Fibroblast of skin of left biceps (primary cell): Measurements from ENCODE around the gene CRYBA1.
A peak's percentile ranks its signal among the peaks of the same experiment; 100 is the strongest.

Experiments
- DNase-seq, 2 experiments: peaks; one replicate each; pipeline ENCODE4 v3.0.0-alpha.2; 2013; ENCODE audit warnings: low read depth in 2 of 2

CRYBA1 gene

DNA sequence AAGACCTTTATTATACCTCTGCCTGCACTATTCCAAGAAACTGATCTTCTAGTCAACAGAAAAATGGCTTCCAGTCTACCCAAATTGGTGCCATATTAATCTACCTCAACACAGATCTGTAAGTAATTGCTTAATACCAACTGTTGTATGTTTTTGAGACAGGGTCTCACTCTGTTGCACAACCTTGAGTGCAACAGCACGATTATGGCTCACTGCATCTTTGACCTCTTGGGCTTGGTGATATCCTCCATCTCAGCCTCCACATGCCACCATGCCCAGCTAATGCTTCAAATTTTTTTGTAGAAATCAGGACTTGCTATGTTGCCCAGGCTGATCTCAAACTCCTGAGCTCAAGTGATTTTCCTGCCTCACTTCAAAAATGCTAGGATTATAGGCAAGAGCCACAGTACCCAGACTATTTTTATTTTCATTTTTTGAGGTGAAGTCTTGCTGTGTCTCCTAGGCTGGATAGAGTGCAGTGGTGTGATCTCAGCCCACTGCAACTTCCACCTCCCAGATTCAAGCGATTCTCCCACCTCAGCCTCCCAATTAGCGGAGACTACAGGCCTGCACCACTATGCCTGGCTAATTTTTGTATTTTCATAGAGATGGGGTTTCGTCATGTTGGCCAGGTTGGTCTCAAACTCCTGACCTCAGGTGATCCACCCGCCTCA is 32.9 kb downstream of the CRYBA1 start:
- DNase-seq = no peak

DNA sequence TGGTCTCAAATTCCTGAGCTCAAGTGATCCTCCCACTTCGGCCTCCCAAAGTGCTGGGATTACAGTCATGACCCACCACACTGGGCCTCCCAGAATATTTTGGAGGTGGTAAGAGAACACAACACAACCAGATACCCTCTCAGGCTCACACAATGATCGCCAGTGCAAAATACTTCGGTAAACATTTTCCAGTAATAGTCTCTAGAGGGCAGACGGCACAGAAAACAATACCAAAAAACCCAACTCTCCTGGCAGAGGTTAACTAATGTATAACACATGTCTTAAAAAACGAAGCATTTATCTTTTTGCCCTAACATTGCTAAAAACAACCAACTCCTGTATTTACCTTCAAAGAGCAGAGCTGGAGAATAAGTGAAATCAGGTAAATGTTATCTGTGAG is 36.8 kb downstream of the CRYBA1 start:
- no peak for DNase-seq

DNA sequence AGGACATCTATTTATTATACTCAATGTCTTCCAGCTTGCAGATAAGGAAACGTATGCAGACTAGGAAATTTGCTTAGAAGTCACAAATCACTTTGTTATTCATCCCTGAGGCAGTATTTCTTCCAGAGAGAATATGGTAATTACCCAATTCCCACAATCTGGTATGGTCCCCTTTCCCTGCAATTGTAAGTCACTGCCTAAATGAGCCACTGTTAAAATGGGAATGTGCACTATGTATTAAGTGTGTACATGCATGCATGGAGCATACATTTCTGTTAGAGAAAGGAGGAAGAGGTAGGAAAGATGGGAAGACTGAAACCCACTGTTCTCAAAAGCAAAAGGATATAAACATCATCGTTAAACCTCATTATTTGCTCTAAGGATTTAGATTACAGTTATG is 37.3 kb downstream of the CRYBA1 start:
- DNase-seq = no peak

GRCh38 chr17:29289852-29290251 is 43.2 kb downstream of the CRYBA1 start:
- DNase-seq = no peak

GRCh38 chr17:29291163-29291752 is 44.6 kb downstream of the CRYBA1 start:
- DNase-seq = peak in 1 of 2 experiments; percentile 18

DNA sequence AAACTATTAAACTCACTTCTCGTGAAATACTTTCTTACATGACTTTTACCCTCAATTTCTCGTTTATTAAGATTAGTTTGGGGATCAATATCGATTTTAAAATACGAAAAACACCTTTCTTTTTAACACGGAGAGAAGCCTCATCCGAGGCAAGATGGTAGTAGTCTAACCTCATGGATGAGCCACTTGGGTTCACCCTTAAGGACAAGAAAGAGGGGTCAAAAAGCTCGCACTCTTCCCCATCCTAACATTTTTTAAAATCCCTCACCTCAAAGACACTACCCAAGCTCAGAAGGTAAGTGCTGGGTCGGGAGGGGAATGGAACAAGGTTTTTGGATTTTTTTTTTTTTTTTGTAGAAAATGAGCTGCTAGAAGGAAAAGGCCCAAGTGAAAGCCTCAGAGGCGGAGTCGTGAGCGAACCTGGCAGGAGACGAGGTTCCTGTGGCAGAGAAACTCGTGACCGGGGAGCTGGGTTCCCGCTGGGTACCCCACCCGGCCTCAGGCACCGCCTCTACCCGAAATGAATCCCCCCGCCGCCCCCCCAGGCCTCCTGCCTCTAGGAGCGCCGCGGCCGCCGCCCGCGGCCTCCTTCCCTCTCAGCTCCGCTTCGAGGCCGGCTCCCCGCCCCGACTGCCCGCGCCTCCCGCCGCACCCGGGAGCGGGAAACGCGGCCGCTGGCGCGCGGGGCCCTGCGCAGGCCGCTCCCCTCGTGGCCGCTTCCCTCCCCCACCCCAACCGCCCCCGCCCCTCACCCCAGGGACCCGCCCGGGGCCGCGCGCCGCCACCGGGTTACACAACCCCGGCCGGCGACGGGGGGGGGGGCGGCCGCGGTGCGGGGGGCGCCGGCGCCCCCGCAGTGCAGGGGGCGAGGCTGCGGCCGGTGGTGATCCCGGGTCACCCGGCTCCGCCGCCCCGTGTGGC is 45.7 kb downstream of the CRYBA1 start:
- DNase-seq = no peak

GRCh38 chr17:29292992-29293889 is 46.6 kb downstream of the CRYBA1 start:
- DNase-seq = no peak

- DNase-seq = peak; percentile 93 to 94
Measured at GRCh38 chr17:29293890-29294579, 47.4 kb downstream of the CRYBA1 start, which contains the start of gene NUFIP2. Gene NUFIP2, minus strand, starts transcription at chr17:29294148. Its CDS starts 89 bp downstream, at chr17:29294059.

DNA sequence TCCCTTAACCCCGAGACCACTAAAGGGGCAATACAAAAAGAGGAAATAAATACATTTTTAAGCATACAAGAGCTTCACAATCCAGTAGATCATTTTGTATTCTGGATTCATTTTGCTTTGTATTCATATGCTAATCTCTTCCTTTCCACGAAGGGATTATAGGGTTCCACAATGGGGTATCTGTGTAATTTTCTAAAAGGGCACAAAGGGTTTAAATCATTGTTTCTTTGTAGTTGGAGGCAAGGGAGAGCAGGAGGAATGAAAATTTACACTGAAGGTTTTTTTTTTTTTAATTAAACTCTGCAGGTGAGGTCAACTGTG is 47.9 kb downstream of the CRYBA1 start:
- DNase-seq = no peak

DNA sequence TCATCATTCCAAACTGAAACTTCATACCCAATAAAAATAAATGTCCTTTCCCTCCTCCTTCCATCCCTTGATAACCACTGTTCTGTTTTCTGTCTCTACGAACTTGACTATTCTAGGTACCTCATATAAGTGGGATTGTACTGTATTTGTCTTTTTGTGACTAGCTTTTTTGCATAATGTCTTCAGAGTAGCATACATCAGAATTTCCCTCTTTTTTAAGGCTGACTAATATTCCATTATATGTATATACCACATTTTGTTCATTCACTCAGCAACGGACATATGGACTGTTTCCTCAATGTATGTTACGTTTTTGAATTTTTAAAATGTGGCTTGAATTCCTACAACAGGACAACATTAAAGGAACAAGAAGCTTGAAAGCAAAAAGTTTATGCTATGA is 48.8 kb downstream of the CRYBA1 start:
- no peak for DNase-seq

DNA sequence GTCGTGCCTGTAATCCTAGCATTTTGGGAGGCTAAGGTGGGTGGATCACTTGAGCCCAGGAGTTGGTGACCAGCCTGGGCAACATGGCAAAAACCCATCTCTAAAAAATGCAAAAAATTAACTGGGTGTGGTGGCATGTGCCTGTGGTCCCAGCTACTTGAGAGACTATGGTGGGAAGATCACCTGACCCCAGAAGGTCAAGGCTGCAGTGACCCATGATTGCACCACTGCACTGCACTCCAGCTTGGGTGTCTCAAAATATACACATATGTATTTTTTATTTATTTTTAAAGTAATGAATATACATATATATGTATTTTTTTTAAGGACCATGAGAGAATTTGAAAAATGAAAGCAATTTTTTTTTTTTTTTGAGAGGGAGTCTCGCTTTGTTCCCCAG is 52.4 kb downstream of the CRYBA1 start:
- no peak for DNase-seq

DNA sequence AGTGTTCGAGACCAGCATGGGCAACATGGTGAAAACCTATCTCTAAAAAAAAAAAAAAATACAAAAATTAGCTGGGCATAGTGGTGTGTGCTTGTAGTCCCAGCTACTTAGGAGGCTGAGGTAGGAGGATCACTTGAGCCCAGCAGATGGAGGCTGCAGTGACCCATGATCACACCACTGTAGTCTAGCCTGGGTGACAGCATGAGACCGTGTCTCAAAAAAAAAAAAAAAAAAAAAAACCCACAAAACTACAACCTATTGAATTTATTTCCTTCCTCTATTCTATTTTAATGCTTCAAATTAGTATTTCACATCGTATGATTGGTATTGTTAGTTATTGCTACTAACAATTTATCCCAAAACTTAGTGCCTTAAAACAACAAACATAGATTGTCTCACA is 56.7 kb downstream of the CRYBA1 start:
- DNase-seq = no peak
